Endodermal cell (in vitro differentiated cells): ENCODE results near the gene NPEPL1. TPM values are rescaled to one million over a fixed set of nuclear protein-coding genes. Genes with fewer than 3 reads are reported as not detected.

Source experiments
- DNase-seq: peaks from one replicate; pipeline ENCODE4 v3.0.0-alpha.2; 2017
- H3K27ac ChIP-seq: 2 replicates; pipeline ENCODE4 v1.5.1; 2013; ENCODE audit warnings: mild to moderate bottlenecking, low read depth, low read length, moderate library complexity
- H3K27me3 ChIP-seq: 2 replicates; pipeline ENCODE4 v1.6.1; 2013; ENCODE audit warnings: mild to moderate bottlenecking, low read length, moderate library complexity; ENCODE audit not compliant: insufficient read depth, control insufficient read depth, poor library complexity, severe bottlenecking
- H3K36me3 ChIP-seq: 2 replicates; pipeline ENCODE4 v1.7.0; 2013; ENCODE audit warnings: mild to moderate bottlenecking, low read length, moderate library complexity; ENCODE audit not compliant: control insufficient read depth, insufficient read depth
- H3K4me1 ChIP-seq: one replicate; pipeline ENCODE4 v1.7.0; 2013; ENCODE audit warnings: low read length; ENCODE audit not compliant: control insufficient read depth, insufficient read depth
- H3K4me3 ChIP-seq: 2 replicates; pipeline ENCODE4 v1.5.1; 2013; ENCODE audit warnings: mild to moderate bottlenecking, low read length, moderate library complexity
- H3K9ac ChIP-seq: 2 replicates; pipeline ENCODE4 v1.6.1; 2013; ENCODE audit warnings: mild to moderate bottlenecking, low read length, moderate library complexity; ENCODE audit not compliant: poor library complexity, severe bottlenecking; ENCODE audit errors: extremely low read depth
- H3K9me3 ChIP-seq: 2 replicates; pipeline ENCODE4 v1.6.1; 2013; ENCODE audit warnings: mild to moderate bottlenecking, low read length, moderate library complexity; ENCODE audit not compliant: control insufficient read depth
- H3K27ac Mint-ChIP-seq: 2 replicates; pipeline ENCODE4 v1.8.0; 2020; ENCODE audit warnings: mixed read lengths
- H3K27me3 Mint-ChIP-seq: 2 replicates; pipeline ENCODE4 v1.8.0; 2021; ENCODE audit warnings: mild to moderate bottlenecking, mixed read lengths; ENCODE audit not compliant: insufficient read depth
- H3K36me3 Mint-ChIP-seq: 2 replicates; pipeline ENCODE4 v1.8.0; 2020; ENCODE audit warnings: low read depth, mixed read lengths
- H3K4me1 Mint-ChIP-seq: 2 replicates; pipeline ENCODE4 v1.8.0; 2020; ENCODE audit warnings: mixed read lengths
- H3K4me3 Mint-ChIP-seq: 2 replicates; pipeline ENCODE4 v1.8.0; 2020; ENCODE audit warnings: mild to moderate bottlenecking, moderate library complexity, mixed read lengths
- H3K9me3 Mint-ChIP-seq: 2 replicates; pipeline ENCODE4 v1.8.0; 2020; ENCODE audit warnings: mild to moderate bottlenecking, mixed read lengths
- WGBS, 2 experiments: methylation state at CpG; one replicate each; pipeline versions ENCODE4 v1.1.5 to v1.1.7; 2013; ENCODE audit warnings: missing lambda C conversion rate in 2 of 2, mixed read lengths in 1 of 2; ENCODE audit not compliant: insufficient coverage in 1 of 2, insufficient read length in 1 of 2; 5-methylcytosine and 5-hydroxymethylcytosine counted together
- total RNA-seq, 2 donors: library from RNA; stranded (reverse); fragmentation: NEBNext Ultra II Directional in 1 of 2; extraction: Animal tissue kit (Norgen Biotek cat#: 25700) in 1 of 2; gene quantifications; 2 replicates in 1 of 2; 3 replicates in 1 of 2; pipeline ENCODE4 v1.2.1, GENCODE V29; 2021
- TF ChIP-seq, protein P1 (sequence below): fragments of 200-600 bp; sonication (generic); conservative IDR thresholded peaks from 2 replicates; pipeline ENCODE4 v1.5.0; 2021; ENCODE audit warnings: antibody characterized with exemption, mild to moderate bottlenecking

Gene NPEPL1
- total RNA-seq, 2 donors from 2014 or later = 52.9 to 72.8 TPM

DNA sequence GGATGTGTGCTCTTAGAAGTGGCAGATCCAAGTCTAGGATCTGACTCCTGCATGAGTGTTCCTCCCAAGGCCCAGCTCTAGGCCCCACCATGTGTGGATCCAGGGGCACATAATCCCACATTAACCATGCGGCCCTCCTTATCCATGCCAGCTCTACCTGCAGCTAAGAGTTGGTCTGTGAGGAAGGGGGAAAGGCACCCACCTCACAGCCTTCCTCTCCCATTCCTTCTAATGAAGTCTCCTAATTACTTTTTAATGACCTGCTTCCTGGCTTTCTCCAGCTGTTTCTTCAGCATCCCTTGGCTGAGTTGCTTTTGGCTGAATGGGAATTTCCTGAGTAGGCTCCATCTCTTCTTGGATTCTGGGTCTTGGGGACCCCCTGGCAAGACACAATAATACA lies 52.2 kb downstream of the NPEPL1 start:
- no peaks in the 10 kb centered on the region for H3K9me3 Mint-ChIP-seq
- DNase-seq = peak; percentile 19
- peaks cover 20% of the 10 kb centered on the region for H3K27me3 Mint-ChIP-seq
- H3K27ac ChIP-seq = no peak overlapping the region
- H3K4me1 Mint-ChIP-seq = no peaks in the 10 kb centered on the region
- no peak overlapping the region for H3K9ac ChIP-seq
- H3K36me3 Mint-ChIP-seq = no peaks in the 10 kb centered on the region
- TF ChIP-seq, protein P1, sequence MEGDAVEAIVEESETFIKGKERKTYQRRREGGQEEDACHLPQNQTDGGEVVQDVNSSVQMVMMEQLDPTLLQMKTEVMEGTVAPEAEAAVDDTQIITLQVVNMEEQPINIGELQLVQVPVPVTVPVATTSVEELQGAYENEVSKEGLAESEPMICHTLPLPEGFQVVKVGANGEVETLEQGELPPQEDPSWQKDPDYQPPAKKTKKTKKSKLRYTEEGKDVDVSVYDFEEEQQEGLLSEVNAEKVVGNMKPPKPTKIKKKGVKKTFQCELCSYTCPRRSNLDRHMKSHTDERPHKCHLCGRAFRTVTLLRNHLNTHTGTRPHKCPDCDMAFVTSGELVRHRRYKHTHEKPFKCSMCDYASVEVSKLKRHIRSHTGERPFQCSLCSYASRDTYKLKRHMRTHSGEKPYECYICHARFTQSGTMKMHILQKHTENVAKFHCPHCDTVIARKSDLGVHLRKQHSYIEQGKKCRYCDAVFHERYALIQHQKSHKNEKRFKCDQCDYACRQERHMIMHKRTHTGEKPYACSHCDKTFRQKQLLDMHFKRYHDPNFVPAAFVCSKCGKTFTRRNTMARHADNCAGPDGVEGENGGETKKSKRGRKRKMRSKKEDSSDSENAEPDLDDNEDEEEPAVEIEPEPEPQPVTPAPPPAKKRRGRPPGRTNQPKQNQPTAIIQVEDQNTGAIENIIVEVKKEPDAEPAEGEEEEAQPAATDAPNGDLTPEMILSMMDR = no peak
- H3K36me3 ChIP-seq = no peaks in the 10 kb centered on the region
- no peaks in the 10 kb centered on the region for H3K9me3 ChIP-seq
- H3K27me3 ChIP-seq = no peaks in the 10 kb centered on the region
- no peaks in the 10 kb centered on the region for H3K4me1 ChIP-seq
- no peak overlapping the region for H3K27ac Mint-ChIP-seq
- WGBS, 2 experiments = 67 to 100% methylated on average over 1 of the region's 1 CpG
- no peak overlapping the region for H3K4me3 Mint-ChIP-seq
- H3K4me3 ChIP-seq = no peak overlapping the region

DNA sequence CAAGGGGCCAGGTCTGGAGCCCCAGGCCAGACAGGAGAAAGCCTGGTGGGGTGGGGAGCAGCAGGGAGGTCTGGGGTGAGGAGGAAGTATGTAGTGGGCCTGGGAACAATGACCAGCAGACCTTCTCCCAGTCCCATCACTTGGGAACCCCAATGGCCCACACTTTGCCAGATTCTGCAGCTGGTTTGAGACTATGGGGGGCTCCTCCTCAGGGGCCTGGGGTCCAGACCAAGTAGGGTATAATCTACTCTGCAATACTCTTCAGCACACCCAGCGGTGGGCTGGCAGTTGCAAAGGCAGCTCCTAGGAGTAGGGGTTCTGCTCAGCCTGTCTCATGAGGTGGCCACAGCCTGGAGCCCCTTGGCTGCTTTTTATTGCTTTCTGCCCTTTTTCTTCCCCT lies 52.8 kb downstream of the NPEPL1 start:
- Histone ChIP-seq H3K27ac (no peak overlapping the region), H3K9me3 (no peaks in the 10 kb centered on the region), H3K27me3 (no peaks in the 10 kb centered on the region), H3K4me3 (no peak overlapping the region), H3K9ac (no peak overlapping the region), H3K4me1 (no peaks in the 10 kb centered on the region), H3K36me3 (no peaks in the 10 kb centered on the region)
- Mint-ChIP-seq H3K27me3 (peaks cover 21% of the 10 kb centered on the region), H3K9me3 (no peaks in the 10 kb centered on the region), H3K36me3 (no peaks in the 10 kb centered on the region), H3K4me3 (no peak overlapping the region), H3K27ac (no peak overlapping the region), H3K4me1 (no peaks in the 10 kb centered on the region)
- DNase-seq = no peak
- TF ChIP-seq, protein P1 = no peak
- WGBS, 2 experiments = 94 to 100% methylated on average over 1 of the region's 1 CpG

DNA sequence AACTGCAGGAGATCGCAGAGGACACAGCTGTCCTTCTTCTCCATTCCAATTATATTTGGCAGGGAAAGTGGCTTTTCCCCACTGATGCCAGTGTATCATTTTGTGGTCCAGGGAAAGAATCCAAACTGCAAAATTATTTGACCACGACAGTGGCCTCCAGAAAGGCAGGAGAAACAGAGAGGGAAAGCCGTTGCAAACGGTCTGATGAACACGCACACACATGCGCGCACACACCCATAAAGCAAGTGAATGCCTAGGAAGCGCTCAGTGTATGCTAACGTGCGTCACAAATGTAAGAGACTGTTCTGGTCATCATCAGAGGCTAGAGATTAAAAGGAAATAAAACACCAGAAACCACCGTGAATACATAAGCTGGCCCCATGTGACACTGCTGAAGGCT lies 54.0 kb downstream of the NPEPL1 start:
- H3K4me3 ChIP-seq = no peak overlapping the region
- no peaks in the 10 kb centered on the region for H3K27me3 ChIP-seq
- H3K27ac ChIP-seq = no peak overlapping the region
- H3K9me3 ChIP-seq = no peaks in the 10 kb centered on the region
- 92 to 96% methylated on average over 11 of the region's 11 CpGs for WGBS, 2 experiments
- H3K9me3 Mint-ChIP-seq = no peaks in the 10 kb centered on the region
- no peak overlapping the region for H3K27ac Mint-ChIP-seq
- H3K36me3 Mint-ChIP-seq = no peaks in the 10 kb centered on the region
- no peaks in the 10 kb centered on the region for H3K4me1 ChIP-seq
- H3K4me3 Mint-ChIP-seq = no peak overlapping the region
- peak; percentile 7 for DNase-seq
- no peaks in the 10 kb centered on the region for H3K36me3 ChIP-seq
- no peaks in the 10 kb centered on the region for H3K4me1 Mint-ChIP-seq
- TF ChIP-seq, protein P1 = no peak
- peaks cover 28% of the 10 kb centered on the region for H3K27me3 Mint-ChIP-seq
- H3K9ac ChIP-seq = no peak overlapping the region
